GF-D8 (cell line): ENCODE results near the gene NEK1.

Experiments
- DNase-seq: peaks from one replicate; lab custom pipeline; 2025; lab: John Stamatoyannopoulos, UW

NEK1 gene

DNA sequence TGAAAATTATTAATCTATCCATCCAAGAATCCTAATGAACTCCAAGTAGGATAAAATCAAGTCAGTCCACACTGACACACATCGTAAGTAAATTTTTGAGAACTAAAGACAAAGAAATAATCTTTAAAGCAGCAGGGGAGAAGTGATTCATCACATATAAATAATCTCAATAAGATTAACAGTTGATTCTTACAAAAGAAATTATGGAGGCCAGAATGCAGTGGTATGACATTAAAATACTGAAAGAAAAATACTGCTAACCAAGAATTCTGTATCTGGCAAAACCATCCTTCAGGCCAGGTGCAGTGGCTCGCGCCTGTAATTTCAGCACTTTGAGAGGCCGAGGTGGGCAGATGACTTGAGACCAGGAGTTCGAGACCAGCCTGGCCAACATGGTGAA is 245.6 kb downstream of the NEK1 start:
- DNase-seq, result no peak

DNA sequence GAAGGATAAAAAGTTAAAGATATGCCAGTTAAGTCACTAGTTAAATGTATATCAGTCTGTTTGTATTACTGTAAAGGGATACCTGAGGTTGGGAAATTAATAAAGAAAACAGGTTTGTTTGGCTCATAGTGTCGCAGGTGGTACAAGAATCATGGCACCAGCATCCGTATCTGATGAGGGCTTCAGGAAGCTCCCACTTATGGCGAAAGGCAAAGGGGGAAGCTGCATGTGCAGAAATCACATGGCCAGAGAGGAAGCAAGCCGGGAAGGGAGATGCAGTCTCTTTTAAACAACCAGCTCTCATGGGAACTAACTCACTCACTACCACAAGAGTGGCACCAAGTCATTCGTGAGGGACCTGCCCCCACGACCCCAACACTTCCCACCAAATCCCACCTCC is 249.8 kb downstream of the NEK1 start:
- no peak for DNase-seq

DNA sequence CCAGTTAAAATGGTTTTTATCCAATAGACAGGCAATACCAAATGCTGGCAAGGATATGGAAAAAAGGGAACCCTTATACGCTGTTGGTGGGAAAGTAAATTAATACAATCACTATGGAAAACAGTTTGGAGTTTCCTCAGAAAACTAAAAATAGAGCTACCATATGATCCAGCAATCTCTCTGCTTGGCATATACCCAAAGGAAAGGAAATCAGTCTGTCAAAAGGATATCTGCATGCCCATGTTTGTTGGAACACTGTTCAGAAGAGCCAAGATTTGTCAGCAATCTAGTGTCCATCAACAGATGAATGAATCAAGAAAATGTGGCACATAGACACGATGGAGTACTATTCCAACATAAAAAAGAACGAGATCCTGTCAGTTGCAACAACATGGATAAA is 250.6 kb downstream of the NEK1 start:
- DNase-seq, result no peak

DNA sequence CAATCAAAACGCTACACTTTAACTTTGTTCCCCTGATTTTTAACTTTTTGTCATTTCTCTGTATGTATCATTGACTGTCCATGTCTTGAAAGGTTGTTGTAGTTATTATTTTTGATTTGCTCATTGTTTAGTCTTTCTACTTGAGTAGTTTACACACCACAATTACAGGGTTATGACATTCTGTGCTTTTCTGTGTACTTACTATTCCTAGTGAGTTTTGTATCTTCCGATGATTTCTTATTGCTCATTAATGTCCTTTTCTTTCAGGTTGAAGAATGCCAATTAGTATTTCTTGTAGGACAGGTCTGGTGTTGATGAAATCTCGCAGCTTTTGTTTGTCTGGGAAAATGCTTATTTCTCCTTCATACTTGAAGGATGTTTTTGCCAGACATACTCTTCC is 252.4 kb downstream of the NEK1 start:
- DNase-seq, result no peak

DNA sequence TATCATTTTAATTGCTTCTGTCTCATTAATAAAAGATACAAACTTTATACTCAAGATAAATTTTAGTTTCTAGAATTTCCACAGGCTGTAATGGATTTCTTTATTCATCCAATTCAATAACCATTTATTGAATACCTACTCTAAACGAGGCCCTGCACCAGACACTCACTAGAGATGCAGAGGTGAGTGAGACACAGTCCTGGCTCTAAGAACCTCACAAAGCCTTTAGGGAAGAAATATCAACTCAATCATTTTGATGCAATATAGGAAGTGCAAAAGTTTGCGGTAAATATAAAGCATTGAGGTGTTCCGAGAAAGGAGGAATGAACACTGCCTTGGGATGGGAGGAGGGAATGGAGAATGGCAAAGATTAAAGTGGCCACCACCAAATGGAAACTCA is 260.0 kb downstream of the NEK1 start:
- no peak for DNase-seq

DNA sequence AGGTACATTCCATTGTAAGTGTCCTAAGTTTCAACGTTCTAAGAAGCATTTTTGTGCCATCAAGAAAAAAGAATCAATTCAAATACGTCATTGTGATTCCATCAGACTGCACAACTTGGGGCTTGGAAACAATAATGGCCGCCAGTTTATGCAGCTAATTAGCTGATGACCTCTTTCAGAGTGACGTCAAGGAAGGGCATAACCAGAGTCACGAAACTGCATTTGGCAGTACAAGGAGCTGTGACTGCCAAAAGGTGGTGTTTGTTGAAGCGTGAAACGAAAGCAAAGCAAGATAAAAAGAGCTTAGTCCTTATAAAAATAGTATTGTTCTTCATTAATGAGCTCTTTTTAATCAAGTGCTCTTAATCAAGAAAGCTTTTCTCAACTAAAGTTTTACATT is 260.5 kb downstream of the NEK1 start:
- no peak for DNase-seq

DNA sequence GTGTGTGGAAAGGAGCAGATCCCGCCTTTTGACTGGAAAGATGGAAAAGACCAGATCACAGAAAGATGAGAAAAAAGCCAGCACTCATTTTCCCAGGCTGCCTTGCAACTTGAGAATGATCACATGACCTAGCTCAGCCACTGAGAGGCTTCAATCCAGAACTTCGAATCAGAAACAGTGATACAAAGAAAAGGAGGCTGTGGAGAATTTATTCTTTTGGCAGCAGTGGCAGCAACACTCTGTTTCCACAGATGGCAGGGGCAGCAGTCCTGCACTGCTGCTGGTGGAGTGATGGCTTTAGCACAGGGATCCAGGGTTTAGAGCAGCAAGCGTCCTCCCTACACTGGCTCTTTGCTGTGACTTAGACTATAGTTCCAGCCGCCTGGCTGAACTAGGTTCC is 263.8 kb downstream of the NEK1 start:
- DNase-seq, result no peak

DNA sequence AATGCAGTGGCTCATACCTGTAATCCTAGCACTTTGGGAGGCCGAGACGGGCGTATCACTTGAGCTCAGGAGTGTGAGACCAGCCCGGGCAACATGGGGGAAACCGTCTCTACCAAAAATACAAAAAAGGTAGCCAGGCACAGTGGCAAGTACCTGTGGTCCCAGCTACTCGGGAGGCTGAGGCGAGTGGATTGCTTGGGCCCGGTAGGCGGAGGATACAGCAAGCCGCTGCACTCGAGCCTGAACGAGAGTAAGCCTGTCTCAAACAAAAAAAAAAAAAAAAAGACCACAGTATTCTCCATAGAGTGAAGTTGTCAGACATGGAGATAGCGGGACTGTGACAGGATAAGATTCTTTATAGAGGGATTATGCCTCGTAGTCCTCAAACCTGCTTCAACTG is 265.5 kb downstream of the NEK1 start:
- DNase-seq, result no peak

DNA sequence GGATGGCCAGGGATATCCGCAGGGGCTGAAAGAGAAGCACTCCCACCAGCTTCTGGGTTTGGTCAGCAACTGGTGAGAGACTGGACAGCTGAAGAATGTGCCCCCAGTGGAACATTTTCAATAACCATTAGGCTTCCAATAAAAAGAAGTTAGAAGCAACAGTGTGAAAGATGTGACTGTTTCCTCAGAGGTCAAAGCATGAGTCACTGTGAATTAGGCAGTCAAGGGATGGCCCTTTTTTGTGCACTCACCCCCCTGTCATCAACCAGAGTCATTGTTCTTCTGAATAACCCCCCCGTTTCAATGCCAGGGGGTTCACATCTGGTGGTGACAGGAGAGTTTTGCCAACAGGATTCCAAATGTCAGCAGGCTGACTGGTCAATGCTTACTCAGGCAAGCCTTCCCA is 267.1 kb downstream of the NEK1 start:
- DNase-seq, result no peak
